ENCODE data around the gene KIF25. TPM values are rescaled to one million over a fixed set of nuclear protein-coding genes. Genes with fewer than 3 reads are reported as not detected.

KIF25 gene
- total and polyA plus RNA-seq, 8 donors = 0.23 to 0.35 (median 0.26) TPM; not detected in 4

DNA sequence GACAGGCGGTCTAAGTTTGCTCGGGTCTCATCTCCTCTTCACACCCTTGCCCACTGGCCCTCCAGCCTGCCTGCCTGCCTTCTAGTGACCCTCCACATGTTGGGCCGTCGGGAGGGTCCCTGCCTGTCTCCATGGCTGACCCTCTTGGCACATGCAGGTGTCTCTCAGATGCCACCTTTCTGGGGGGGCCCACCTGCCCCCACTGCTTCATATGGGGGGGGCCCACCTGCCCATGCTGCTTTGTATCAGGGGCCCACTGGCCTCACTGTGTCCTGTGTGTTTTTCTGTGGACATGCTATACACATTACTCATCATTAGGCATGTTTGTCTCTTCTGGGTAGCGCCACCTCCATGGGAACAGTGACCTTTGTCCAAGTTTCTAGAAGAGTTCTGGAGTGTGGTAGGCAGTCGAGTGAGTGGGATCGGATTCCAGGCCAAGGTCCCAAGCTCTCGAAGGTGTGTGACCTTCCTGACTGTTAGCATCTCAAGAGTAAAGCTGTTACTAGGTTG lies 40.4 kb upstream of the KIF25 start:
- no peak for FAIRE-seq
- Histone ChIP-seq H3K4me3 (no peak overlapping the region), H3K27ac (no peak overlapping the region), H3K36me3 (peaks cover 0 to 12% (median 2%) of the 10 kb centered on the region in 3 donors), H3K27me3 (no peaks in the 10 kb centered on the region), H3K9me3 (no peaks in the 10 kb centered on the region), H3K4me1 (peaks cover 10 to 13% (median 12%) of the 10 kb centered on the region in 3 donors)
- TF ChIP-seq, protein P1, sequence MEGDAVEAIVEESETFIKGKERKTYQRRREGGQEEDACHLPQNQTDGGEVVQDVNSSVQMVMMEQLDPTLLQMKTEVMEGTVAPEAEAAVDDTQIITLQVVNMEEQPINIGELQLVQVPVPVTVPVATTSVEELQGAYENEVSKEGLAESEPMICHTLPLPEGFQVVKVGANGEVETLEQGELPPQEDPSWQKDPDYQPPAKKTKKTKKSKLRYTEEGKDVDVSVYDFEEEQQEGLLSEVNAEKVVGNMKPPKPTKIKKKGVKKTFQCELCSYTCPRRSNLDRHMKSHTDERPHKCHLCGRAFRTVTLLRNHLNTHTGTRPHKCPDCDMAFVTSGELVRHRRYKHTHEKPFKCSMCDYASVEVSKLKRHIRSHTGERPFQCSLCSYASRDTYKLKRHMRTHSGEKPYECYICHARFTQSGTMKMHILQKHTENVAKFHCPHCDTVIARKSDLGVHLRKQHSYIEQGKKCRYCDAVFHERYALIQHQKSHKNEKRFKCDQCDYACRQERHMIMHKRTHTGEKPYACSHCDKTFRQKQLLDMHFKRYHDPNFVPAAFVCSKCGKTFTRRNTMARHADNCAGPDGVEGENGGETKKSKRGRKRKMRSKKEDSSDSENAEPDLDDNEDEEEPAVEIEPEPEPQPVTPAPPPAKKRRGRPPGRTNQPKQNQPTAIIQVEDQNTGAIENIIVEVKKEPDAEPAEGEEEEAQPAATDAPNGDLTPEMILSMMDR (IDR thresholded peaks at IDR 0.05) = no peak
- ATAC-seq = peak in 2 of 4 donors; percentile 26 to 63
- WGBS, 2 donors = 84 to 87% methylated on average over 8 of the region's 8 CpGs
- DNase-seq = no peak
- intact Hi-C loops (cut with DNase I) = no loop called here

DNA sequence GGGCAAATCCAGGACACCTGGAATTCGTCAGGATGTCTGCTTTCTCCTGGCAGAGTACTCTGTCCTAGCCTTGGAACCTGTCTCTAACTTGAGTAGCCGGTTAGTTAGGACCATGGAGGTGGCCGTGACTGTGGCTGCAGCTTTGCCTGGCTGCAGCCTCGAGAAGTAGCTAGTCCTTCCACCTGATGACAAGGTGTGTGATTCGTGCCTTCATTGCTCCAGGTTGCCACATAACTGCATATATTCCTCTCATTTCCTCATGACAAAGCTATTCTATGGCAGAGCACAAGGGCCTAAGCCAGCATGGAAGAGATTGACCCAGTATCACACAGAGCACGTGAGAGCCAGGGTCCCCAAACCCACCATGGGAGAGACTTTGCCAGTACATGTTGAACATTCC lies 39.8 kb upstream of the KIF25 start:
- Histone ChIP-seq H3K36me3 (peaks cover 0 to 8% (median 0%) of the 10 kb centered on the region in 3 donors), H3K27ac (no peak overlapping the region), H3K4me1 (peaks cover 11 to 13% (median 12%) of the 10 kb centered on the region in 3 donors), H3K4me3 (no peak overlapping the region), H3K9me3 (no peaks in the 10 kb centered on the region), H3K27me3 (no peaks in the 10 kb centered on the region)
- ATAC-seq = peak in 2 of 4 donors; percentile 16 to 18
- intact Hi-C loops (cut with DNase I) = no loop called here
- TF ChIP-seq, protein P1 (IDR thresholded peaks at IDR 0.05) = no peak
- DNase-seq = no peak
- no peak for FAIRE-seq
- 91 to 93% methylated on average over 6 of the region's 6 CpGs for WGBS, 2 donors

DNA sequence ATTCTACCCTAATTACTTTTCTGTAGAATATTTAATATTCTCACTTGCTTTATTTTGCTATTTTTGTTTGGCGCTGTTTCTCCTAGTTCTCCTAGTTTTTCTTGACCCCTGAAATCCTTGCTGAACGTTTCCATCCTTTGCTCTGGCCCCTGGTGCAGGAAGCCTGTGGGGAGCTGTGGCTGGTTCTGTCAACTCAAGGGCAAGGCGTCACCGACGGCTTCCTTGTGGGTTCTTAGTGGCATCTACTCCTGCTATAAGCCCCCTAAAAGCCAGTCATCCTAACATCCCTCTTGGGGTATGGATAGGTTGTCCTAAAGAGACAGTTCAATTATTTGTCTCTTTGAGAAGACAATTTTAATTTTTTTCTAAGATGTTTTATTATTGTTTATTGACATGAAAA lies 36.9 kb upstream of the KIF25 start:
- WGBS, 2 donors = 85 to 92% methylated on average over 5 of the region's 5 CpGs
- Histone ChIP-seq H3K27ac (no peak overlapping the region), H3K9me3 (no peaks in the 10 kb centered on the region), H3K27me3 (no peaks in the 10 kb centered on the region), H3K36me3 (peaks cover 0 to 8% (median 0%) of the 10 kb centered on the region in 3 donors), H3K4me1 (peaks cover 18 to 35% (median 34%) of the 10 kb centered on the region in 3 donors), H3K4me3 (no peak overlapping the region)
- TF ChIP-seq, protein P1 (IDR thresholded peaks at IDR 0.05) = no peak
- ATAC-seq = no peak
- intact Hi-C loops (cut with DNase I) = no loop called here
- FAIRE-seq = no peak
- no peak for DNase-seq

DNA sequence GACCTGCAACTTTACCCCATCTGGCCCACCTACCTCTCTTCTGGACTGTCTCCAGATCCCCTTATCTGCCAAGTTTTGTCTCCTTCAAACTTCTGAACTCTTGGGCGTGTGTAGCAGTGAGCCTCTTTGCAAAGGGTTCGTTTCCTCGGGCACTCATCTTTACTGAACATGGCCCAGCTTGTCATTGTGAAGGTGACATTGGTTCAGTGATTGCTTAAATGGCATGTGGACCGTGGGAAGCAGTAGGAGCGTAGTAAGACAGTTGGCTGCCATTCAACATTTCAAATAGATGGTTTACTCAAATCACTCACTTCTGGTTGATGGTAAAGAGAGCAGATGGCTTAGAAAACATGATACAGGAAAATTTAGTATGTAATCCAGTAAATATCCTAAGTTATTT lies 34.8 kb upstream of the KIF25 start:
- no peaks in the 10 kb centered on the region for H3K27me3 ChIP-seq
- no peak for ATAC-seq
- H3K4me1 ChIP-seq = peaks cover 25 to 41% (median 35%) of the 10 kb centered on the region in 3 donors
- H3K36me3 ChIP-seq = peaks cover 0 to 30% (median 0%) of the 10 kb centered on the region in 3 donors
- FAIRE-seq = no peak
- H3K4me3 ChIP-seq = no peak overlapping the region
- TF ChIP-seq, protein P1 (IDR thresholded peaks at IDR 0.05) = no peak
- intact Hi-C loops (cut with DNase I) = no loop called here
- no peak overlapping the region for H3K27ac ChIP-seq
- no peak for DNase-seq
- 51 to 56% methylated on average over 5 of the region's 5 CpGs for WGBS, 2 donors
- no peaks in the 10 kb centered on the region for H3K9me3 ChIP-seq

DNA sequence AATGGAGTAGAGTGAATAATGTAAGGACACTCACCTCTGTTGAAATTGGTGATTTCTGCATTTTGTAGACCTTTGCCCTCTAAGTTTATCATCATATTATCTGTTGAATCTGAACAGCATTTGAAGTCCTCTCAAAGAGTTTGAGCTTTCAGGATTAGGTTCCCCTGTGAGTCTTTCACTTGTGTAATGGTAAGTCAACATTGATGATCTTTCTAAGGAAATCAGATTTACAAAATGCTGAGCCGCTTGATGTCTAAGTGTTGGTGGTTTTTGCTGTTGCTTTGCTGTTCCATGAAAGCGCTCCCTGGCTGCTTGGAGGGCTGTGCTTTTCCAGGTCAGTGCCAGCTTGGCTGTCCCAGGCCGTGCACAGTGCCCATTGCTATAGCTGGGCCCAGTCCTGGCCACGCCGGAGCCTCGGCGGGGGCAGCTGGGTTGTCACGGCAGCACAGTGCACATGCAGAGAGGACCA lies 33.8 kb upstream of the KIF25 start:
- peaks cover 0 to 35% (median 6%) of the 10 kb centered on the region in 3 donors for H3K36me3 ChIP-seq
- intact Hi-C loops (cut with DNase I) = no loop called here
- peaks cover 25 to 41% (median 35%) of the 10 kb centered on the region in 3 donors for H3K4me1 ChIP-seq
- H3K9me3 ChIP-seq = no peaks in the 10 kb centered on the region
- H3K4me3 ChIP-seq = no peak overlapping the region
- peak overlapping the region in 2 of 4 donors; percentile 50 to 60 for H3K27ac ChIP-seq
- TF ChIP-seq, protein P1 (IDR thresholded peaks at IDR 0.05) = no peak
- DNase-seq = no peak
- peak in 2 of 4 donors; percentile 24 to 33 for ATAC-seq
- no peak for FAIRE-seq
- H3K27me3 ChIP-seq = no peaks in the 10 kb centered on the region
- WGBS, 2 donors = 93 to 95% methylated on average over 8 of the region's 8 CpGs

Data from pancreas (tissue), 10 donors.